HCT116 (cell line): ENCODE data around the gene SLC17A5. TPM values are rescaled to one million over a fixed set of nuclear protein-coding genes. Genes with fewer than 3 reads are reported as not detected.

Experiments used
- ATAC-seq: fragments of 200-7000 bp; cut with Tn5 transposase; 2 replicates; pipeline ENCODE4 v1.9.1; 2020; ENCODE audit warnings: mild to moderate bottlenecking, moderate library complexity
- BruUV-seq: library from RNA; stranded (reverse); fragments of 400-500 nt; replicated peaks from 2 replicates; lab custom pipeline; 2021; lab: Mats Ljungman, UMichigan
- CTCF ChIA-PET: fragments of 300-600 bp; sonication (Branson Sonifier 250); formaldehyde crosslinking; loops from one replicate; lab custom pipeline; 2021; ENCODE audit warnings: antibody characterized with exemption; lab: Charles Lee
- POLR2A ChIA-PET: fragments of 300-600, 350-600 bp; sonication (Branson Sonifier 250); formaldehyde crosslinking; loops from one replicate; lab custom pipeline; 2021; ENCODE audit warnings: antibody characterized with exemption; lab: Charles Lee
- RAD21 ChIA-PET, 2 experiments: fragments of 300-600 bp; sonication (Branson Sonifier 250); formaldehyde crosslinking; loops; one replicate each; lab custom pipeline; 2023; ENCODE audit warnings: low total read pairs in 2 of 2; ENCODE audit not compliant: uncharacterized antibody in 2 of 2, unreplicated experiment in 2 of 2, low non-redundant PET in 1 of 2; lab: Charles Lee
- DNase-seq: peaks from one replicate; pipeline ENCODE4 v3.0.0-alpha.2; 2010; ENCODE audit warnings: low read depth, low spot score
- H2AFZ ChIP-seq: fragments of 200-600 bp; shearing (Covaris generic), sonication (generic); 2 replicates; pipeline ENCODE4 v1.6.1; 2017; ENCODE audit warnings: low read depth, mixed run types, mixed read lengths, antibody characterized with exemption, low read length; ENCODE audit not compliant: poor library complexity, severe bottlenecking
- H3K27ac ChIP-seq: 2 replicates; pipeline ENCODE4 v1.5.1; 2012; ENCODE audit warnings: low read depth, low read length
- H3K27me3 ChIP-seq: fragments of 200-600 bp; sonication (generic); 2 replicates; pipeline ENCODE4 v1.6.1; 2016; ENCODE audit warnings: mixed run types, low read length, mixed read lengths; ENCODE audit not compliant: insufficient read depth
- H3K36me3 ChIP-seq, 2 experiments: fragments of 200-500 bp in 1 of 2; fragments of 200-600 bp in 1 of 2; sonication (Bioruptor generic) in 1 of 2; sonication (generic) in 1 of 2; 2 replicates each; pipeline versions ENCODE4 v1.5.1 to v1.6.1; 2014 to 2016; ENCODE audit warnings: low read length in 2 of 2, inconsistent platforms in 1 of 2, mixed read lengths in 1 of 2, mixed run types in 1 of 2; ENCODE audit not compliant: insufficient read depth in 2 of 2, control insufficient read depth in 1 of 2
- H3K4me1 ChIP-seq, 2 experiments: fragments of 200-600 bp in 1 of 2; sonication (generic) in 1 of 2; 2 replicates each; pipeline versions ENCODE4 v1.5.1 to v1.6.1; 2012 to 2017; ENCODE audit warnings: low read length in 2 of 2, inconsistent platforms in 1 of 2, mild to moderate bottlenecking in 1 of 2, mixed read lengths in 1 of 2, mixed run types in 1 of 2, moderate library complexity in 1 of 2; ENCODE audit not compliant: insufficient read depth in 2 of 2, control insufficient read depth in 1 of 2
- H3K4me2 ChIP-seq: fragments of 200-600 bp; sonication (generic); 2 replicates; pipeline ENCODE4 v1.6.1; 2017; ENCODE audit warnings: mixed run types, low read length, mixed read lengths
- H3K4me3 ChIP-seq, 2 experiments: fragments of 200-600 bp in 1 of 2; sonication (generic) in 1 of 2; replicated peaks in 1 of 2; 2 replicates each; pipeline ENCODE4 v1.5.1; 2011 to 2016; ENCODE audit warnings: low read length in 2 of 2, control low read depth in 1 of 2, low read depth in 1 of 2, mild to moderate bottlenecking in 1 of 2, mixed read lengths in 1 of 2, mixed run types in 1 of 2
- H3K79me2 ChIP-seq: fragments of 200-600 bp; sonication (generic); 2 replicates; pipeline ENCODE4 v1.6.1; 2017; ENCODE audit warnings: mild to moderate bottlenecking, mixed run types, low read length, moderate library complexity, mixed read lengths; ENCODE audit not compliant: insufficient read depth
- H3K9ac ChIP-seq: fragments of 200-600 bp; sonication (generic); 2 replicates; pipeline ENCODE4 v1.6.1; 2016; ENCODE audit warnings: low read length, mixed read lengths
- H3K9me2 ChIP-seq: fragments of 200-600 bp; sonication (generic), shearing (Covaris generic); 2 replicates; pipeline ENCODE4 v1.6.1; 2017; ENCODE audit warnings: mixed run types, mild to moderate bottlenecking, moderate library complexity; ENCODE audit not compliant: insufficient read depth
- H3K9me3 ChIP-seq, 2 experiments: fragments of 200-500 bp in 1 of 2; fragments of 200-600 bp in 1 of 2; sonication (Bioruptor generic) in 1 of 2; sonication (generic) in 1 of 2; 2 replicates each; pipeline ENCODE4 v1.6.1; 2014 to 2017; ENCODE audit warnings: low read length in 2 of 2, mixed read lengths in 2 of 2, inconsistent platforms in 1 of 2, low read depth in 1 of 2, mild to moderate bottlenecking in 1 of 2, mixed run types in 1 of 2, moderate library complexity in 1 of 2; ENCODE audit not compliant: control insufficient read depth in 1 of 2, insufficient read depth in 1 of 2
- H4K20me1 ChIP-seq: fragments of 200-600 bp; sonication (generic), shearing (Covaris generic); 2 replicates; pipeline ENCODE4 v1.6.1; 2017; ENCODE audit warnings: mixed run types, mild to moderate bottlenecking, moderate library complexity; ENCODE audit not compliant: insufficient read depth
- CTCF ChIP-seq, 3 experiments: fragments of 200-600 bp in 1 of 3; sonication (generic) in 1 of 3; IDR thresholded peaks in 2 of 3; conservative IDR thresholded peaks in 1 of 3; 2 replicates each; pipeline ENCODE4 v1.5.1; 2012 to 2017; ENCODE audit warnings: low read depth in 2 of 3, low read length in 2 of 3, antibody characterized with exemption in 1 of 3, borderline replicate concordance in 1 of 3, control low read depth in 1 of 3, mild to moderate bottlenecking in 1 of 3, mixed read lengths in 1 of 3, mixed run types in 1 of 3, moderate library complexity in 1 of 3; ENCODE audit not compliant: insufficient read depth in 1 of 3
- FOSL1 ChIP-seq: IDR thresholded peaks from 2 replicates; pipeline ENCODE4 v1.6.1; 2012; ENCODE audit warnings: low read depth
- intact Hi-C: fragments of 100-400 bp; cut with micrococcal nuclease; formaldehyde crosslinking; loops from 2 replicates; pipeline ENCODE4 v1.10.0; 2022
- total RNA-seq: library from RNA; stranded (reverse); gene quantifications from one replicate; pipeline ENCODE4 v1.2.1, GENCODE V29; 2021; ENCODE audit not compliant: unreplicated experiment
- TF ChIP-seq, protein P1 (sequence below): IDR thresholded peaks from 2 replicates; pipeline ENCODE4 v1.6.1; 2012; ENCODE audit warnings: low read depth

SLC17A5 gene
- total RNA-seq, 1 experiment from 2014 or later, result 17.0 TPM

DNA sequence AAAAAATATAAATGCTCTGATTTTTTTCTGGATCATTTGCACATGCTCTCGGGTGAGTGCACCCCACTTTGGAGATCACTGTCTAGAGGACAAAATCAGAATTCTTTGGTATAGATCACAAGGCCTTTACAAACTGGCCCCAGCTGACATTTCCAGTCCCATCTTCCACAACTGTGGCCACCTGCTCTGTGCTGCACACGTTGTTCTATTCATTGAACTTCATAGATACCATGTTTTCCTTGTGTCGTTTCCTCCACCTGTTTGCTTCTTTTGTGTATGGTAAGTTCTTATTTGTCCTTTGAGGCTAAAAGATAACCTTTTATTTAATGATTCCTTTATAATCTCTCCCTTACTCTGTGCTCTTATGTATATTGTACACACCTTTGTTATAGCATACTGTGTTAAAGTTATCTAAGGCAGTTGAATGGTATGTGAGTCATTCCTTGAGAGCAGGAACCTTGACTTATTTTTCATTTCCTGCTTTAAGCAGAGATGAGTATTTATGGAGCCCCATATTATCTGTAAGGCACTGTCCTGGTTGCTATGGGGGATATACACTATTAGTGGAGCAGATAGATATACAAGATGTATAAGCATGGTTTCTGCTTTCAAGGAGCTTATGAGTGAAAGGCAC is 12.0 kb upstream of the SLC17A5 start:
- no peak for TF ChIP-seq CTCF (IDR thresholded peaks at IDR 0.05 in 2 of 3, conservative IDR thresholded peaks at IDR 0.05 in 1 of 3; ENCODE audit: borderline replicate concordance in 1 of 3, insufficient read depth in 1 of 3, low read depth in 2 of 3, low read length in 2 of 3)
- TF ChIP-seq FOSL1, result 0 out of 2 replicates have a peak, but pooled peaks have one; percentile 39
- no peaks in the 10 kb centered on the region for H3K27me3 ChIP-seq
- POLR2A ChIA-PET, result interaction anchor here (1.0 kb wide), 1 partner anchor 11 kb away, joined by 3 read pairs; no protein-coding TSS in a partner anchor
- H3K36me3 ChIP-seq, result no peaks in the 10 kb centered on the region
- no TSS peak for BruUV-seq
- no peaks in the 10 kb centered on the region for H3K9me2 ChIP-seq
- ATAC-seq (peak; percentile 38), DNase-seq (no peak)
- intact Hi-C loops, result no loop called here
- no peak overlapping the region for H2AFZ ChIP-seq
- no peak overlapping the region for H3K4me3 ChIP-seq
- no peaks in the 10 kb centered on the region for H3K9me3 ChIP-seq
- peak overlapping the region; percentile 8; the same call in 1 of the 2 replicates for H3K4me2 ChIP-seq
- H3K27ac ChIP-seq, result no peak overlapping the region
- no peaks in the 10 kb centered on the region for H3K79me2 ChIP-seq
- peaks cover 6 to 14% of the 10 kb centered on the region in 2 experiments; a peak in 3 of 4 replicates for H3K4me1 ChIP-seq
- H4K20me1 ChIP-seq, result no peaks in the 10 kb centered on the region
- H3K9ac ChIP-seq, result no peak overlapping the region
- RAD21 ChIA-PET, result no interaction called here
- CTCF ChIA-PET, result interaction anchor here (0.8 kb wide), 2 partner anchors 13 to 48 kb away, joined by 3 read pairs; no protein-coding TSS in a partner anchor

DNA sequence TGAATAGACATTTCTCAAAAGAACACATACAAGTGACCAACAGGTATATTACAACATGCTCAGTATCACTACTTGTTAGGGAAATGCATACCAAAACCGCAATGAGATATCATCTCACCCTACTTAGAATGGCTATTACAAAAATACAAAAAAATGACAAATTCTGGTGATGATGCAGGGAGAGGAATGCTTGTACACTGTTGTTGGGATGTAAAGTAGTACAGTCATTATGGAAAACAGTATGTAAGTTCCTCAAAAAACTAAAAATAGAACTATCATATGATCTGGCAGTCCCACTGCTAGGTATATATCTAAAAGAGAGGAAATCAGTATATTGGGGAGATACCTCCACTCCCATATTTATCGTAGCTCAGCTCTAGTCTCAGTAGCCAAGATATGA is 10.9 kb upstream of the SLC17A5 start:
- Histone ChIP-seq H3K4me3 (no peak overlapping the region), H3K9me3 (no peaks in the 10 kb centered on the region), H3K9me2 (no peaks in the 10 kb centered on the region), H3K27ac (no peak overlapping the region), H3K36me3 (no peaks in the 10 kb centered on the region), H3K9ac (no peak overlapping the region), H4K20me1 (no peaks in the 10 kb centered on the region), H3K4me1 (peaks cover 6 to 14% of the 10 kb centered on the region in 2 experiments; a peak in 3 of 4 replicates), H3K79me2 (no peaks in the 10 kb centered on the region), H3K4me2 (no peak overlapping the region), H3K27me3 (no peaks in the 10 kb centered on the region), H2AFZ (no peak overlapping the region)
- intact Hi-C loops, result no loop called here
- TF ChIP-seq, protein P1, sequence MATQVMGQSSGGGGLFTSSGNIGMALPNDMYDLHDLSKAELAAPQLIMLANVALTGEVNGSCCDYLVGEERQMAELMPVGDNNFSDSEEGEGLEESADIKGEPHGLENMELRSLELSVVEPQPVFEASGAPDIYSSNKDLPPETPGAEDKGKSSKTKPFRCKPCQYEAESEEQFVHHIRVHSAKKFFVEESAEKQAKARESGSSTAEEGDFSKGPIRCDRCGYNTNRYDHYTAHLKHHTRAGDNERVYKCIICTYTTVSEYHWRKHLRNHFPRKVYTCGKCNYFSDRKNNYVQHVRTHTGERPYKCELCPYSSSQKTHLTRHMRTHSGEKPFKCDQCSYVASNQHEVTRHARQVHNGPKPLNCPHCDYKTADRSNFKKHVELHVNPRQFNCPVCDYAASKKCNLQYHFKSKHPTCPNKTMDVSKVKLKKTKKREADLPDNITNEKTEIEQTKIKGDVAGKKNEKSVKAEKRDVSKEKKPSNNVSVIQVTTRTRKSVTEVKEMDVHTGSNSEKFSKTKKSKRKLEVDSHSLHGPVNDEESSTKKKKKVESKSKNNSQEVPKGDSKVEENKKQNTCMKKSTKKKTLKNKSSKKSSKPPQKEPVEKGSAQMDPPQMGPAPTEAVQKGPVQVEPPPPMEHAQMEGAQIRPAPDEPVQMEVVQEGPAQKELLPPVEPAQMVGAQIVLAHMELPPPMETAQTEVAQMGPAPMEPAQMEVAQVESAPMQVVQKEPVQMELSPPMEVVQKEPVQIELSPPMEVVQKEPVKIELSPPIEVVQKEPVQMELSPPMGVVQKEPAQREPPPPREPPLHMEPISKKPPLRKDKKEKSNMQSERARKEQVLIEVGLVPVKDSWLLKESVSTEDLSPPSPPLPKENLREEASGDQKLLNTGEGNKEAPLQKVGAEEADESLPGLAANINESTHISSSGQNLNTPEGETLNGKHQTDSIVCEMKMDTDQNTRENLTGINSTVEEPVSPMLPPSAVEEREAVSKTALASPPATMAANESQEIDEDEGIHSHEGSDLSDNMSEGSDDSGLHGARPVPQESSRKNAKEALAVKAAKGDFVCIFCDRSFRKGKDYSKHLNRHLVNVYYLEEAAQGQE, result no peak
- TF ChIP-seq FOSL1, result no peak
- CTCF ChIA-PET, result interaction anchor here (0.8 kb wide), 1 partner anchor 12 kb away, joined by 3 read pairs; no protein-coding TSS in a partner anchor
- BruUV-seq, result no TSS peak
- no peak for DNase-seq
- RAD21 ChIA-PET, result no interaction called here
- POLR2A ChIA-PET, result no interaction called here
- ATAC-seq, result no peak
